ENCODE measurements around the gene ATRIP.

The ATRIP gene

DNA sequence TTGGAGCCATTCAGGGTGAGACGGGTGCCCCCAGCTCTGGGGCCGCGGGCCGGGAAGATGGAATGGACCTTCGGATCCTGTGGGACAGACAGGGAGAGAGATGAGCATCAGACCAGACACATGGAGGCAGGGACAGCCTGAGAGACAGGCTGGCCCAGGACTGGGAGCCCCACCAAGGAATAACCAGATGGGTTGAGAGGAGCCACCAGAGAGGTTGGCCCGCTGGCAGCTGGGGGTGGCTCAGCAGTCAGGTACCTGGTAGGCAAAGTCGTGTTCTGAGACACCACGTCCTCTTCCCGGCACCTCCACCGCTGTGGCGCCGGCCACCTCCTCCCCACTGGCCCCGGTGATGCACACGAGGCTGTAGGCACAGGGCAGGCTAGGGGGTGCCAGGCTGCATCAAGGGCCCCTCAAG, 30.4 kb upstream of the ATRIP start:
- no peak overlapping the region for H3K27ac Mint-ChIP-seq

DNA sequence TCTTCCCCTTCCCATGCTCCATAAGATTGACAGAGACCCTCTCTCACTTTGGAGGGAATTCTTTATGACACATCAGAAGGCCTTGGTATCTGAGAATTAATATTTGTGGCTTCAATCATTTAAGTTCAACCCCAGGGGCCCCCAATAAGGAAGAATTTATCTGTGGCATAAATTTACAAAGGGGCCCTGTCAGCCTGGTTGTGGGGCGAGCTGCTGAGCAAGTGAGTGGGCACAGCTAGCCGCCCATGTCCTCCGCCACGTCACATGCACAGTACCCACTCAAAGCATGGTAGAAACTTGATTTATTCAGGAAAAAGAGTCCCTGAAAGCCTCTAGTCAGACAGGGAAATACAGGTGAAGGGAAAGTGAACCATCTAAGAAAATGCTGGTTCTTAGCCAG, 30.0 kb upstream of the ATRIP start:
- Mint-ChIP-seq H3K27me3 (no peaks in the 10 kb centered on the region), H3K4me3 (no peak overlapping the region), H3K4me1 (no peaks in the 10 kb centered on the region), H3K27ac (peak overlapping the region in 1 of 2 donors; percentile 46), H3K9me3 (no peaks in the 10 kb centered on the region)
- ATAC-seq (no peak), DNase-seq (no peak)

More for the DNA sequence above, 30.4 kb upstream of the ATRIP start:
- Mint-ChIP-seq H3K4me1 (no peaks in the 10 kb centered on the region), H3K9me3 (no peaks in the 10 kb centered on the region), H3K27me3 (no peaks in the 10 kb centered on the region), H3K4me3 (no peak overlapping the region)
- no peak for DNase-seq
- no peak for ATAC-seq

DNA sequence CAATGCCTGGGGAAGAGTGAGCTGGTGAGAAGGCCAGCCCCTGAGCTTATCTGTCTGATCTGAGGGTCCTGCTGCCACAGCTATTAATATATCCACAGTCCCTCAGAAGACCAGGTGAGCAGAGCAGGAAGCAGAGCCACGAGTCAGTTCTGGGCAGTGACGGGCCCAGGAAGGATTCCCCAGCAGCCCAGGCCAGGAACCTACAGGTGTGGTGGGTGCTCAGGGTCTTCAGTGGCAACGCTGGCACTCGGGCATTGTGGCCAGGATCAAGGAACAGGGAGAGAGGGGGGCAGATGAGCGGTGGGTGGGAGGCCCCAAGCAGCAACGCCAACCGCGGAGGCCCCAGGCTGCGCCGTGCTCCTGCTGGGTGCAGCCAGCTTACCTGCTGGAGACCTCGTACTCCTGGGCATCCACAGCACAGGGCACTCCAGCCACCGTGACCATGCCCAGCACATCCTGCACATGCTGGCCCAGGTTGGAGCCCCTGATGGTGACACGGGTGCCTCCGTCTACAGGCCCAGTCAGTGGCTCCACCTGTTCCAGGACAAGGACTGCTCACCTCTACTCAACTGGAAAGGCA, 28.9 kb upstream of the ATRIP start:
- Mint-ChIP-seq H3K4me1 (no peaks in the 10 kb centered on the region), H3K27ac (no peak overlapping the region), H3K4me3 (no peak overlapping the region), H3K27me3 (no peaks in the 10 kb centered on the region), H3K9me3 (no peaks in the 10 kb centered on the region)
- DNase-seq (no peak), ATAC-seq (no peak)

- Mint-ChIP-seq H3K4me1 (no peaks in the 10 kb centered on the region), H3K27ac (peak overlapping the region in 1 of 2 donors; percentile 51), H3K4me3 (no peak overlapping the region), H3K27me3 (no peaks in the 10 kb centered on the region), H3K9me3 (no peaks in the 10 kb centered on the region)
- no peak for ATAC-seq
- DNase-seq: no peak
These were observed 28.4 kb upstream of the ATRIP start for GRCh38 chr3:48418140-48418539.

DNA sequence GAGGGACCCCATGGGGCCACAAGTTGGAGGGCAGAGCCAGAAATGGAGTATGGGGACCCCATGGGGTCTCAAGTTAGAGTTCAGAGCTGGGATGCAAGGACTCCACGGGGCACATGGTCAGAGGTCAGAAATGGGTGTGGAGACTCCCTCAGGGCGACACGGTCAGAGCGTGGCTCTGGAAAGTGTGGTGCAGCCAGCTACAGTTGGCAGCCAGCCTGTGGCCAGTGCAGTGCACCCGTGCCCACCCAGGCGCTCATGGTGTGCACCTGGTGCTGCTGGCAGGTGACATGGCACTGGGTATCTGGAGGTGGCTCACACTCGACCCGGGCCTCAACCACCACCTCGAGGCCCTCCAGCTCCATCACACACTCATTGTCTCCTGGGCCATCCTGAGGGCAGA, 27.9 kb upstream of the ATRIP start:
- no peak overlapping the region for H3K4me3 Mint-ChIP-seq
- H3K9me3 Mint-ChIP-seq: no peaks in the 10 kb centered on the region
- H3K4me1 Mint-ChIP-seq: no peaks in the 10 kb centered on the region
- no peak for DNase-seq
- peak overlapping the region in 1 of 2 donors; percentile 67 for H3K27ac Mint-ChIP-seq
- H3K27me3 Mint-ChIP-seq: no peaks in the 10 kb centered on the region
- ATAC-seq: no peak

DNA sequence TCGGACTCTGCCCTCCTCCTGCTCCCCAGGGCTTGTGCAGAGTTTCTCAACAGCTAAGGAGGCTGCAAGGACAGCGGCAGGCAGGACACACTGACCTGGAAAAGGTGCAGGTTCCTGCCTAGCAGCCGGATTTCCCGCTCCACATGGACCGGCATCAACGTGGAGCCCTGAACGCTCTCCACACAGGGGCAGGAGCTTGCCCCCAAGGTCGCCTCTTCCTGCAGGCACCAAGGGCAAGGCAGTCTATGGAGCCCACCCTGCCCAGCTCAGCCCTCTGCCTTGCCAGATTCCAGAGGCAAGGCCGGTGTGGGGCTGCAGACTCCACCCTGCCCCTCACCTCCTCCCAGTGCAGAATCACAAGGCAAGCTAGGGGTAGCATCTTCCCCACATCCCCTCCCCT, 27.4 kb upstream of the ATRIP start:
- Mint-ChIP-seq H3K4me1 (no peaks in the 10 kb centered on the region), H3K27me3 (no peaks in the 10 kb centered on the region), H3K4me3 (no peak overlapping the region), H3K9me3 (no peaks in the 10 kb centered on the region), H3K27ac (peak overlapping the region in 1 of 2 donors; percentile 67)
- DNase-seq (no peak), ATAC-seq (no peak)

- no peak for DNase-seq
- Mint-ChIP-seq H3K4me3 (no peak overlapping the region), H3K27me3 (no peaks in the 10 kb centered on the region), H3K9me3 (no peaks in the 10 kb centered on the region), H3K4me1 (no peaks in the 10 kb centered on the region), H3K27ac (no peak overlapping the region)
- no peak for ATAC-seq
These were observed 26.9 kb upstream of the ATRIP start for GRCh38 chr3:48419597-48419996.

GRCh38 chr3:48420561-48420960, 26.0 kb upstream of the ATRIP start:
- Mint-ChIP-seq H3K27me3 (no peaks in the 10 kb centered on the region), H3K9me3 (no peaks in the 10 kb centered on the region), H3K4me1 (no peaks in the 10 kb centered on the region), H3K27ac (peak overlapping the region in 1 of 2 donors; percentile 60), H3K4me3 (no peak overlapping the region)
- DNase-seq (no peak), ATAC-seq (no peak)

- no peak for DNase-seq
These were observed 24.3 kb upstream of the ATRIP start for GRCh38 chr3:48422272-48422671.

GRCh38 chr3:48422681-48423080, 23.9 kb upstream of the ATRIP start:
- DNase-seq (no peak), ATAC-seq (no peak)
- Mint-ChIP-seq H3K27me3 (peaks cover 5% of the 10 kb centered on the region), H3K4me1 (no peaks in the 10 kb centered on the region), H3K27ac (peak overlapping the region in 1 of 2 donors; percentile 20), H3K4me3 (no peak overlapping the region), H3K9me3 (no peaks in the 10 kb centered on the region)

More at GRCh38 chr3:48422272-48422671, 24.3 kb upstream of the ATRIP start:
- Mint-ChIP-seq H3K4me3 (no peak overlapping the region), H3K4me1 (no peaks in the 10 kb centered on the region), H3K9me3 (no peaks in the 10 kb centered on the region), H3K27ac (no peak overlapping the region), H3K27me3 (peaks cover 1% of the 10 kb centered on the region)
- ATAC-seq: peak; percentile 41

DNA sequence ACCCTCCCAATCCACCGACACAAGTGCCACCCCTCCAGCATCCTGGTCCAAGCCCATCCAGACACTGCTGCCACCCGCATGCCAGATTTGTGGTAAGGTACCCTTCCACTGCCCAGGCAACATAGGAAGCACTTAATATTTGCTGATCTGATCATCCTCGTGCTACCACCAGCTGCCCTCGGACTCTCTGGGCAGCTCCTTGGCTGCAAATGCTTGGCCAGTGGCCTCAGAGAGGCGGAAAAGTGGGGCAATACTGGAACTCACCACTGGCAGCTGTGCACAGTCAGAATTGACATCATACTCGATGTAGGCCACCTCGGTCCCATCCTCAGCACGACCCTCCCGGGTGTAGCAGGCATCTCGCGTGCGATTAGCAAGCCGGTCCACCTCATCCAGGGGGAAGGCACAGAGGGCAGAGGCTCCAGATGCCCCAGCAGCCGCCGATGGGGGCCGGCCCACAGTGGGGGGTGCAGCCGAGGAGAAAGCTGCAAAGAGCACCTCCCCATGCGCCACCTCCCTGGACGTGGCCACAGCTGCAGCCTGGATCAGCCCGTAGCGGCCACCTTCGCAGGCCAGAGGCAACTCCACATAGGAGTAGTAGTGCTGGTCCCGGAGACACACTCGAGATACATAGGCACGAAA, 23.2 kb upstream of the ATRIP start:
- Mint-ChIP-seq H3K27me3 (peaks cover 12% of the 10 kb centered on the region), H3K9me3 (no peaks in the 10 kb centered on the region), H3K4me1 (no peaks in the 10 kb centered on the region), H3K27ac (no peak overlapping the region), H3K4me3 (no peak overlapping the region)
- DNase-seq (no peak), ATAC-seq (no peak)

DNA sequence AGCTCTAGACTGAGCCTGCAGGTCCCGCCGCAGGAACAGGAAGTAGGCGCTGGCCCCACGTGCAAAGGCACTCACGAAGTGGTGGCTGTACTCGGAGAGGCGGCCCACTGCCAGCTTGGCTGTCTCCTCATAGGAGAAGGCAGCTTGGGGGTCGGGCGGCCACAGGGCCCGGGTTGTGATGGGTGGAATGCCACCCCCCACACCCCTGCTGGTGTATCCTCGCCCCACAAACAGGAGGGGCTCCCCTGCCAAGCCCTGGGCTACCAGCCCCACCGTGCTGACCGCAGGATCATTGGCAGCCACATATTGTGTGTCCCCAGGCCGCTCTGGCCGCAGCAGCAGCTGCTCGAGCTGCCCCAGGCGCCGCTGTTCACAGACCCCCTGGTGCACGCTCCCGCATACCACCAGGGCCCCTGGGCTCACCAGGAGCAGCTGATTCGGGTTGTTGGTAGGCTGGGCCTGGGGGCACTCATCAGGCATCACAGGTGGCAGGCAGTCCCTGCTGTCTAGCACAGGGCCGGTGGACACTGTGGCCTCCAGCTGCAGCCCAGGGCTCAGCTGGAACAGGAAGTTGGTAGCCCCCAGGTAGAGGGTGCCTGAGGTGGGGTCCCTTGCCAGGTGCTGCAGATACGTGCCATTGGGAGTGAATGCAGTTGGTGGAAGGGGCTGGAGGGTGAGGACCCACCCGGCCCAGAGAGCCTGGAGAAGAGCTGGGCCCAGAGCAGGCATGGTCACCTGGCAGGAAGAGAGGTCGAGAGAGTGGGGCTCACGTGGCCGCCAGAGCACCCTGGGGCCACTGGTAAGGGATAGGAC, 22.4 kb upstream of the ATRIP start:
- no peaks in the 10 kb centered on the region for H3K9me3 Mint-ChIP-seq
- peaks cover 15% of the 10 kb centered on the region for H3K27me3 Mint-ChIP-seq
- H3K27ac Mint-ChIP-seq: peak overlapping the region in 1 of 2 donors; percentile 91
- DNase-seq (no peak), ATAC-seq (no peak)
- H3K4me3 Mint-ChIP-seq: no peak overlapping the region
- H3K4me1 Mint-ChIP-seq: no peaks in the 10 kb centered on the region

- H3K4me3 Mint-ChIP-seq: no peak overlapping the region
- no peak for DNase-seq
- ATAC-seq: no peak
- peaks cover 21% of the 10 kb centered on the region for H3K27me3 Mint-ChIP-seq
- no peak overlapping the region for H3K27ac Mint-ChIP-seq
- peaks cover 7% of the 10 kb centered on the region for H3K4me1 Mint-ChIP-seq
- no peaks in the 10 kb centered on the region for H3K9me3 Mint-ChIP-seq
These were observed 21.2 kb upstream of the ATRIP start for GRCh38 chr3:48425281-48425812.

- ATAC-seq: no peak
These were observed 20.1 kb upstream of the ATRIP start for GRCh38 chr3:48426401-48426909.

DNA sequence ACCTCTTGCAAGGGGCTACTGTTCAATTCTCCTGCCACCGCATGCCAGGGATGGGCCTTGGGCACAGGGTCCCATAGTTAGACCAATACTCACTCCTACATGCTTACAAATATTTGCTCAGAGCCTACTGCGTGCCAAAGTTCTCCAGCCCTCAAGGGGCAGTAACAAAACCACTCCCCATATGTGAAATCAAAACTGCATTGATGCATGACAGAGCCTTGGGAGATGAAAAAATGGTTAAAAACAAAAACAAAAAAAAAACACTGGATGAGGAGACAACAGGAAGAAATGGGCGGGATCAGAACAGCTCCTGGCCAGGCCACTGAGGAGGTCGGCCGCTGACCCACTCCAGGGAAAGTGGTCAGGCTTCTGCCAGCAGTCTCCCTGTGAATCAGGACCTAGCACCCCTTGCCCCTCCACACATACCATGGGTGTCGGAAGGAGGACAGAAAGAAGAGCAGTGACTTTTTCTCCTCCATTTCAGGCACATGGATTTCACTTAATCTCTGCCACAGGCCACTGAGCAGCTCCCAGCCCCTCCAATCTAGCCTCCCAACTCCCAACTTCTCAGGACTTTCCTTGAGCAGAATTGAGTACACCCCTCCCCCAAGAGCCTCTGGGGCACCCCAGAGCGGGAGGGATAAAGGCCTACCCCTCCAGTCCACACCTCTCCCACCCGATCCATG, 19.4 kb upstream of the ATRIP start:
- H3K4me3 Mint-ChIP-seq: no peak overlapping the region
- DNase-seq (no peak), ATAC-seq (no peak)
- no peaks in the 10 kb centered on the region for H3K9me3 Mint-ChIP-seq
- H3K27ac Mint-ChIP-seq: no peak overlapping the region
- peaks cover 16% of the 10 kb centered on the region for H3K4me1 Mint-ChIP-seq
- H3K27me3 Mint-ChIP-seq: peaks cover 27% of the 10 kb centered on the region

More at GRCh38 chr3:48426401-48426909, 20.1 kb upstream of the ATRIP start:
- H3K9me3 Mint-ChIP-seq: no peaks in the 10 kb centered on the region
- no peak for DNase-seq
- H3K4me3 Mint-ChIP-seq: no peak overlapping the region
- H3K4me1 Mint-ChIP-seq: peaks cover 16% of the 10 kb centered on the region
- H3K27ac Mint-ChIP-seq: no peak overlapping the region
- H3K27me3 Mint-ChIP-seq: peaks cover 27% of the 10 kb centered on the region
